T-helper 1 cell treated with Interleukin-12 subunit alpha and Interleukin-12 subunit beta and Interleukin-4 antibody, amounts not matched to agents 30 μg/mL and 1 μg/mL, for 36 hours (primary cell): Measurements from ENCODE around the gene CAMKV.

Experiments
- H3K27ac Mint-ChIP-seq: one replicate; pipeline ENCODE4 v1.8.0; 2021; ENCODE audit warnings: mild to moderate bottlenecking, mixed read lengths
- H3K27me3 Mint-ChIP-seq: one replicate; pipeline ENCODE4 v1.8.0; 2021; ENCODE audit warnings: low read depth, mixed read lengths
- H3K36me3 Mint-ChIP-seq: one replicate; pipeline ENCODE4 v1.8.0; 2021; ENCODE audit warnings: low read depth, mixed read lengths
- H3K4me1 Mint-ChIP-seq: one replicate; pipeline ENCODE4 v1.8.0; 2021; ENCODE audit warnings: low read depth, mixed read lengths
- H3K4me3 Mint-ChIP-seq: one replicate; pipeline ENCODE4 v1.8.0; 2021; ENCODE audit warnings: mild to moderate bottlenecking, moderate library complexity, mixed read lengths
- H3K9me3 Mint-ChIP-seq: one replicate; pipeline ENCODE4 v1.8.0; 2021; ENCODE audit warnings: mixed read lengths

The CAMKV gene

DNA sequence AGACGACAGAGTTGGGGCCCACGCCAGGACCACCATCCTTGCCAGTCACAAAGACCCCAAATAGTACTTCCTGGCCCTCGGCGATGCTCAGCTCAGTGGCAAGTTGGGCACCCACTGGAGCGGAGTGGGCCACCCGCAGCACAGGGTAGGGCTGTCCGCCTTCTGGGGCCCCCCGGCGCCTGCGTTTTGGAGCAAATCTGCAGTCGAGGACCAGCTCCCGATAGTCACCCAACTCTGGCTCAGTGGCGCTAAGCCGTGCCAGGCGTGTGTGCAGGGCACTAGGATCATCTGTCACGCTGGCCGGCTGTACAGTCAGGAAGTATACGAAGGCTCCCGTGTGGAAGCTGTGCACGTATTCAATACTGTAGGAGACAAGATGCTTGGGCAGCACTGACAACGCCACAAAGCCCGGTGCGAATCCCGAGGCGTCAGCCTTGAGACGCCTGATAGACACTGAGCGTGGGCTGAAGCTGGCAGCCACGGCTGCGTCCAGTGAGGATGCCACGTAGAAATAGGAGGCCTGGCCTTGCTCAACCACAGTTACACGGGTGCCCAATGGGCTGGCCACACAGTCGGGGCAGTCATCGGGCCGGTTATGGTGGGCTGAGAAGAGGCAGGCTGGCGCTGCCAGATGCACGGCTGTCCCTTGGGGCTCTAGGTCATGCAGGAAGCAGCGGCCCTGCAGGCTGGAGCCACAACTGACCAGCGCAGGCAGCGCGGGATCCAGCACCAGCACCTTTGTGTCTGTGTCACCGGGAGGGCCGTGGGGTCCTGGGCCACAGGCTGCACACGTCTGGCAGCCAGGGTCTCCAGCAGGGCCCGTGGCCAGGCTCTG is 33.0 kb upstream of the CAMKV start:
- H3K27ac Mint-ChIP-seq = no peak overlapping the region
- H3K4me1 Mint-ChIP-seq = peaks cover 25% of the 10 kb centered on the region
- peaks cover 4% of the 10 kb centered on the region for H3K36me3 Mint-ChIP-seq
- no peaks in the 10 kb centered on the region for H3K27me3 Mint-ChIP-seq
- no peaks in the 10 kb centered on the region for H3K9me3 Mint-ChIP-seq
- no peak overlapping the region for H3K4me3 Mint-ChIP-seq

DNA sequence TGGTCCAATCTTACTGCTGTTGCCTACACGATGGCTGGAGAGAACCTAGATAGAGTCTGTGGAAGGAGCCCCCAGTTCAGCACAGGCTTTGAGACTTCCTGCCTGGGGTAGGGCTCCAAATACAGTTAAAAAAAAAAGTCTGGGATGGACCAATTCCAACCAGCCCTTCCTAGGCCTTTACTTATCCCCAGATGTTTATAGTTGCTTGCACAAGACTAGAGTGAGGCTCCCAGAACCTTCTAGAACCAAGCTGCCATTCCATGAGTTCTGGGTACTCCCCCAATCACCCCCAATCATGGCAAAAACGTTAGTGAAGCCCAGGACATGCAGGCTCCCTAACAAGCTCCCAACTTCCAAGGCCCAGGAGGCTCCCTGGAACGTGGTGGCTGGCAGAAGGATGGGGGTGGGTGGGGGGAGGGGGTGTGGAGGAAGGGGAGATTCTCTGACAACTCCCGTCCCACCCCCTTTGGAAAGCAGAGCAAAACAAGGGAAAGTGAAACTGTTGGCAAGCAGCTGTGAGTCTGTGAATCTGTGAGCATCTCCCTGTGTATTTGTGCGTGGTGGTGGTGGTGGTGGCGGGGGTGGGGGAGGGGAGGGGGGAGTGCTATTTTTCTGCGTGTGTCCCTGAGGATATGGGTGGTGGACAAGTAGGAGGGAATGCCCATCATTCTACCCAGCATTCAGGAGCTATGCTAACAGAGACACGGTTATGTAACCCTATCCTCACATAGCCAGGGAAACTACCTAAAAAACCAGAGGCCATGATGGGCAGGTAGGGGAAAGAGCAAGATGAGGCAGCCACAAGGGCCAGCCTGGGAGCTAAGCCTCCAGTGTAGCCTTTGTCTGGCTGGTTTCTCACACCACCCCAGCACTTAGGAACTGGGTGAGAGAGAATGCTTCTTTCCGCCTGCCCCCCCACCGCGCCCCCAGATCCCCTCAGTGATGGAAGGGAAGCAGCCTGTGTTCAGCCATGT is 31.9 kb upstream of the CAMKV start:
- Mint-ChIP-seq H3K9me3 (no peaks in the 10 kb centered on the region), H3K27ac (no peak overlapping the region), H3K36me3 (peaks cover 4% of the 10 kb centered on the region), H3K27me3 (no peaks in the 10 kb centered on the region), H3K4me1 (peaks cover 21% of the 10 kb centered on the region), H3K4me3 (no peak overlapping the region)

DNA sequence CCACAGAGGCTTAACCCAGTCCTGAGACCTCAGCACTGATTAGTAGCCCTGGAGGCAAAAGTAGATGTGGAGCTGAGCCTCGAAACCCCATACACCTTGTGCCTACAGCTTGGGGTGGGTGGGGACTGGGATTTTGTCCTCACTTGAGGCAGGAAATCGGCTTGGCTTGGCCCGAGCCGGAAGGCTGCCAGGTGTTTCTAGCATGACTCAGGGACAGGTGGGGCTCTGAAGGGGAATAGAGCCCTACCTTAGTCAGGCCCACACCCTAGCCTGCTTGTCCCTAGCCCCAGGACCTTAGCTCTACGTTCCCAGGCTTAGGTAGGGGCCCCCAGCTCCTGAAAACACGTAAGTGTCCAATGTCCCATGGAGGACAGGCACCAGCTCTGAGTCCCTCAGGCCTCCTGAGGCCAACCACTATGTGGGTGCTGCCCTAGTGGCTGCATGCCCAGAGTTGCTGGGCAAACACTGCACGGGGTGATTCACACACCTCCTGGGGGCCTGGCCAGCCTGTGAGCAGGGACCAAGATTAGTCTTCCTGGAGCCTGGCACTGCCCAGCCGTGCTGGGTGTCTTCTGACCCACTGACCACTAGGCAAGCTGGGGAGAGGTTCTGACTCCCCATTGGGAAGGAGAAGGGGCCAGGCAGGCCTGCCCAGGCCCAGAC is 30.9 kb upstream of the CAMKV start:
- H3K9me3 Mint-ChIP-seq = no peaks in the 10 kb centered on the region
- H3K27me3 Mint-ChIP-seq = no peaks in the 10 kb centered on the region
- H3K36me3 Mint-ChIP-seq = peaks cover 2% of the 10 kb centered on the region
- H3K27ac Mint-ChIP-seq = no peak overlapping the region
- peaks cover 11% of the 10 kb centered on the region for H3K4me1 Mint-ChIP-seq
- no peak overlapping the region for H3K4me3 Mint-ChIP-seq

DNA sequence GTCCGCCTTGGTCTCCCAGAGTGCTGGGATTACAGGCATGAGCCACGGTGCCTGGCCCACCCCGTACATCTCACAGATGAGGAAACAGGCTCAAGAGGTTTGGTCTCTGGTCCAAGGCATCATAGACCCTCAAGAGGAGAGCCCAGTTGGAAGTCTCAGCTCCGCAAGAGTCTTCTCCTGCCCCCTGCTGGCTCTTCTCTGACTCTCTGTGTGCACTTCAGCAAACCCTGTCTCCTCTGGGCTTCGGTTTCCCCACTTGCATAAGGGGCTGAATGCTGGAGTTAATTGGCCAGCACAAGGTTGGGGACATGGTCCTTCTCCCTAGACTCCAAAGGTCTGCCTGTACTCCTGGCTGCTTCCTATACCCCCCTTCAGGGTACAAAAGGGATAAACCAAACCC is 30.1 kb upstream of the CAMKV start:
- H3K4me3 Mint-ChIP-seq = no peak overlapping the region
- H3K9me3 Mint-ChIP-seq = no peaks in the 10 kb centered on the region
- no peaks in the 10 kb centered on the region for H3K27me3 Mint-ChIP-seq
- H3K36me3 Mint-ChIP-seq = peaks cover 2% of the 10 kb centered on the region
- H3K27ac Mint-ChIP-seq = no peak overlapping the region
- peaks cover 10% of the 10 kb centered on the region for H3K4me1 Mint-ChIP-seq

DNA sequence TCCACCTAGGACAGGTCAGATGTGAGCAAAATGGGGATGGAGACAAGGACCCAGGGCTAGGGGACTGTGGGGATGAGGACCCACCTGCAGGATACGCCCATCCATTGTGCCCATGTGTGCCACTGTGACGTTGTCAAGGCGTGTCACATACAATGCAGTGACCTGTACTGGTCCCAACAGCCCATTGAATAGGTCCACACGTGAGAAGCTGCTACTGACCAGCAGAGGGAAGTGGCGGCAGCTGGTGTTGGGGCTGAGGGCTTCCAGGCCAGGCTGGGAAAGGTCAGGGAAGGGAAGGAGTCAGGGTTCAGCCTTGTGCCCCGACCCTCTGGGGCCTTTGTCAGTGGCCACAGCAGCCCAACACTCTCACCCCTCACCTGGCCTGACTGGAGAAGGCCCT is 29.3 kb upstream of the CAMKV start:
- Mint-ChIP-seq H3K27me3 (no peaks in the 10 kb centered on the region), H3K27ac (no peak overlapping the region)

DNA sequence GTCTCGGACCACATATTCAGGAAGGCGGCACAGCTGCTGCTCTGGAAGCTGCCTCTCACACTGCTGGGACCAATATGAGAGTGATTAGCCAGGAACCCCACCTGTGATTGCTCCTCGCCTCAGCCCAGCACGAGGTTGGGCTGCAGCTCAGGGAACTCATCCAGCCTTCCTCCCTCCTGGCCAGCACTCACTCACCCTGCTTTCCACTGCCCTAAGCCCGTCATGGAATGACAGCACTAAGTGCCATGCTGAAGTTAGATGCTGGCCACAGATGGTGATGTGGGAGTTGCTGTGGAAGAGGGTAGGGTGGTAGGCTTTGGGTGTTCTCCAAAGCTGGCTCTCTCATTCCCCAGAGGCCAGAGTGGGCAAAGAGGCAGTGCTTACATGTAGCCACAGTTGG is 26.6 kb upstream of the CAMKV start:
- no peak overlapping the region for H3K4me3 Mint-ChIP-seq
- peaks cover 2% of the 10 kb centered on the region for H3K4me1 Mint-ChIP-seq
- H3K27ac Mint-ChIP-seq = no peak overlapping the region
- H3K9me3 Mint-ChIP-seq = no peaks in the 10 kb centered on the region
- no peaks in the 10 kb centered on the region for H3K36me3 Mint-ChIP-seq
- H3K27me3 Mint-ChIP-seq = no peaks in the 10 kb centered on the region

More for the DNA sequence above, 29.3 kb upstream of the CAMKV start:
- no peak overlapping the region for H3K4me3 Mint-ChIP-seq
- H3K9me3 Mint-ChIP-seq = no peaks in the 10 kb centered on the region
- peaks cover 1% of the 10 kb centered on the region for H3K36me3 Mint-ChIP-seq
- H3K4me1 Mint-ChIP-seq = peaks cover 5% of the 10 kb centered on the region

DNA sequence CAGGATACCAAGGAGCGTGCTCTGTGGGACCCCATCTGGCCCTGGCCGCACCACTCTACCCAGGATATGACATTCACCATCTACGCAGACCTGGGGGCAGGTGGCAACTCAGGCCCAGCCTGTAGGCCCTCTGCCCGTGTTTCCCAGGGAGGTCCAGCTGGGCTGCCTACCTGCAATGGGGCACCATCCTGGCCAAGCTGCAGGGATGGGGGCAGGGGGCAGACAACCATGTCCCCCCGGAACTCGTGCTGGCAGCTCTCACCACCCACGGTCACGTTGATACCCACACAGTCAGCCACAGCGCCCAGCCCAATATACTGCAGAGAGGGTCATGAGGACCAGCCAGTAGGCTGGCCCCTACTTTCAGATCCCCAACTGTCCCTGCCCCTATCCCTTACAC is 26.1 kb upstream of the CAMKV start:
- Mint-ChIP-seq H3K27ac (no peak overlapping the region), H3K36me3 (no peaks in the 10 kb centered on the region), H3K4me1 (no peaks in the 10 kb centered on the region), H3K9me3 (no peaks in the 10 kb centered on the region), H3K27me3 (no peaks in the 10 kb centered on the region), H3K4me3 (no peak overlapping the region)

DNA sequence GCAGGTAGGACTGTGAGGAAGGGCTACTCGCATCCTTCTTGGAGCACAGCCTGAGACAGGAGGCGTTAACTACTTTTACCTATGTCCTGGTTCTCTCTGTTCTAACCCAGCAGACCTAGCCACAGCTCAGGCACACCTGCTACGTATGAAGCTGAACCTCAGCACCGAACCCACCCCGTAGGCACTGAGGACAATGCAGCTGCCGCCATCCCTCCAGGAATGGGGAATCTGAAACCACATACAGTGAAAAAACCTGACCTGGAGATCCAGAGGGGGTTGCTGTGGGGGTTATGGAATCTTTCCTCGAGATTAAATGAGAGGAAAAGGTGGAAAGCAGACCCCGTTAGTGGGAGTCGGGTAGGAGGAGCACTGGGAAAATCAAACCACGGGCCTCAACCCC is 19.6 kb upstream of the CAMKV start:
- H3K4me1 Mint-ChIP-seq = no peaks in the 10 kb centered on the region
- H3K4me3 Mint-ChIP-seq = no peak overlapping the region
- H3K36me3 Mint-ChIP-seq = no peaks in the 10 kb centered on the region
- H3K27ac Mint-ChIP-seq = no peak overlapping the region
- no peaks in the 10 kb centered on the region for H3K27me3 Mint-ChIP-seq
- no peaks in the 10 kb centered on the region for H3K9me3 Mint-ChIP-seq

DNA sequence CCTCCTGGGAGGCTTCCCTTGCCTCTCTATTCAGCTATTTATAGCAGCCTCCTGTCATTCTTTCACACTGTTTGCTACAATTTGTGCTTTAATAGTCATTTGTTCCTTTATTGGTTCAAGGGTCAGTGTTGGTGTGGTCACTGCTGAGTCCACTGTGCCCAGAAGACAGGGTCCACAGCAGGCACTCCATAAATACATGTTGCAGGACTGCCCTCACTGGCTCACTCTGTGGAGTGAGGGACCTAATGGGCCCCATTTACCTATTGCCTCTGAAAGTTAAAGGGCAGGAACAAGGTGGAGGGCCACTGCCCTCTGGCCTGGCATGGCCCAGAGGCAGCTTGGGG is 17.2 kb upstream of the CAMKV start:
- H3K27ac Mint-ChIP-seq = no peak overlapping the region
- no peaks in the 10 kb centered on the region for H3K36me3 Mint-ChIP-seq
- no peaks in the 10 kb centered on the region for H3K27me3 Mint-ChIP-seq
- no peak overlapping the region for H3K4me3 Mint-ChIP-seq
- H3K9me3 Mint-ChIP-seq = no peaks in the 10 kb centered on the region
- H3K4me1 Mint-ChIP-seq = no peaks in the 10 kb centered on the region

DNA sequence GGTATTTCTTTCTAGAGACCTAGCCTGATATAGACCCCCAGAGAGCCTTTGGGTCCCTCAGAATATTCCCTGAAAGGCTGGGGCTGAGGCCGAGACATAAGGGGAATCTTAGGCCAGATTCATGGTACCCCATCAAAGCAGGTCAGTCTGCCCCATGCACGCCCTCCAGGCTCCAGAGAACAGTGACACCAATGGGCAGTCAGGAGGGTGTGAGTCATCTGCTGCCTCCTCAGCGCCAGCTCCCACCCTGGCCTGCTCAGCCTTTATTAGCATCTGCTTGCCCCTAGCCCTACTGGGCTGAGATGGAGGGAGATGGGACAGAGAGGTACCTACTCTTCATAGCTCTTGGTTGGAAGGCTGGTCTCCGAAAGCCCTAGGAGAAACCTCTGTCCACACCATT is 14.3 kb upstream of the CAMKV start:
- no peak overlapping the region for H3K4me3 Mint-ChIP-seq
- no peak overlapping the region for H3K27ac Mint-ChIP-seq
- no peaks in the 10 kb centered on the region for H3K4me1 Mint-ChIP-seq
- H3K9me3 Mint-ChIP-seq = no peaks in the 10 kb centered on the region
- no peaks in the 10 kb centered on the region for H3K36me3 Mint-ChIP-seq
- H3K27me3 Mint-ChIP-seq = no peaks in the 10 kb centered on the region

DNA sequence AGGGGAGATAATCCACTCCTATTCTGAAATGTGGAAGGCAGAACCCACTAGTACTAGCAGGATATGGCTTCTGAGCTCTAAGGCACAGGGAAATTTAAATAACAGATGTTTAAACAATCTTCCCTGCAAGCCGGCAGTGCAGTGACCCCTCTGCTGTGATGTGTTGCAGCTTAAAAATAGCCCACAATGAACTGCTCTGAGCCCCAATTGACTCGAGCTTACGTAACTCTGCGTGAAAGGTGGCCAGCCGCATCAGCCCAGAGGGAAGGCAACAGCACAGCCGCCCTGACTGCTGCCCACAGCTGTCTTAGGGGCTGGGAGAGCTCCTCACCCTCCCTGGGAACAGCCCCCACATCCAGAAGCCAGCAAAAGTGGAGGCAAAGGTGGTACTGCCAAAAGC is 12.5 kb upstream of the CAMKV start:
- H3K27me3 Mint-ChIP-seq = no peaks in the 10 kb centered on the region
- no peaks in the 10 kb centered on the region for H3K9me3 Mint-ChIP-seq
- no peaks in the 10 kb centered on the region for H3K4me1 Mint-ChIP-seq
- H3K36me3 Mint-ChIP-seq = no peaks in the 10 kb centered on the region
- H3K27ac Mint-ChIP-seq = no peak overlapping the region
- no peak overlapping the region for H3K4me3 Mint-ChIP-seq

DNA sequence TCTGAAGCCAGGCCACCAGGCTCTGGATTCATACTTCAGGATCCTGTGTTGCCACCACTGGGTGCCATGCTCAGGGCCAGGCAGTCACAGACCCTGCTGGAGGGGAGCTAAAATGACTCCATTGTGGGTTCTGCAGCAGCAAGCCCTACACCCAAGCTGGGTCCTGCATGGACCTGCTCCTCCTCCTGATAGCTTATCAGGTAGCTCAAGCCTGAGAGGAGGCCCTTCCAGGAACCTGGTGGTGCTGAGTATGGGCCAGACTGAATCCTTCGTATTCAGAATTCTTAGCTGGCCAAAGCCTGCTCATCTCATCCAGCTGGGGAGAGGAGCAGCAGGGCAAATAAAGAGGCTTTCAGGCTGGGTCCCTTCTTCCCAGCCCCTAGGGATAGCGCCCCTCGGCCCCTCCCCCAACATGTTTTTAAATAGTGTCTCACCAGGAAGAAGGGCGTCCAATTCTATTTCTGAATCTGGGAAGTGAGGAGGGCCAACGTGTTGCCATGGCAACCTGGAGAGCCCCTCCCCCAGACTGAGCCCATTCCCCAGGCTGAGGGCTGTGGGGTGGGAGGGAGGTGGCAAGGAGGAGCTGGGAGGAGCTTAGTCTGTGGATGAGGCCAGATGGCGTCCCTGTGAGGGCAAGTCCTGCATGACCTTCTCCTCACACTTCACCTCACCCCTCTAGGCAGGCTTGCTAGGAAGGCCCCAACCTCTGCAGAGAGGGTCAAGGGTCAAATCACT is 11.0 kb upstream of the CAMKV start:
- H3K4me1 Mint-ChIP-seq = no peaks in the 10 kb centered on the region
- H3K36me3 Mint-ChIP-seq = no peaks in the 10 kb centered on the region
- H3K4me3 Mint-ChIP-seq = no peak overlapping the region
- H3K9me3 Mint-ChIP-seq = no peaks in the 10 kb centered on the region
- H3K27ac Mint-ChIP-seq = no peak overlapping the region
- H3K27me3 Mint-ChIP-seq = no peaks in the 10 kb centered on the region

DNA sequence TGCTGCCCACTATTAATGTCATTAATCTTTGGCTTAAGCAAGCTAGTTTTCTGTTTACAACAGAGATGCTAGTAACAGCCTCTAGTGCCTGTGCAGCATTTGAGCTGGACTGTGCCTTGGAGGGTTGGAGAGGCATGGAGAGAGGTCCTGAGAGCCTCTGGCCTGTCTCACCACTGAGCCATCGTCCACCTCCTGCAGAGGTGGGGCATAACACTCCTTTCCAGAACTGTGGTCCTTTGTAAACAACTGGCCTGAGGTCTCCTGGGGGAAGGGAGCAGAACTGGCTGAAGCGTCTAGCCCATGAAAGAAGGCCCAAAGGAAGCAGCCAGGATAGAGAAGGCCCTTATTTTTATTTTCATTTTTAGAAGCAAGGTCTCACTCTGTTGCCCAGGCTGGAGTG is 10.0 kb upstream of the CAMKV start:
- H3K27ac Mint-ChIP-seq = no peak overlapping the region
- H3K4me1 Mint-ChIP-seq = no peaks in the 10 kb centered on the region
- no peak overlapping the region for H3K4me3 Mint-ChIP-seq
- H3K9me3 Mint-ChIP-seq = no peaks in the 10 kb centered on the region
- H3K27me3 Mint-ChIP-seq = no peaks in the 10 kb centered on the region
- H3K36me3 Mint-ChIP-seq = no peaks in the 10 kb centered on the region

DNA sequence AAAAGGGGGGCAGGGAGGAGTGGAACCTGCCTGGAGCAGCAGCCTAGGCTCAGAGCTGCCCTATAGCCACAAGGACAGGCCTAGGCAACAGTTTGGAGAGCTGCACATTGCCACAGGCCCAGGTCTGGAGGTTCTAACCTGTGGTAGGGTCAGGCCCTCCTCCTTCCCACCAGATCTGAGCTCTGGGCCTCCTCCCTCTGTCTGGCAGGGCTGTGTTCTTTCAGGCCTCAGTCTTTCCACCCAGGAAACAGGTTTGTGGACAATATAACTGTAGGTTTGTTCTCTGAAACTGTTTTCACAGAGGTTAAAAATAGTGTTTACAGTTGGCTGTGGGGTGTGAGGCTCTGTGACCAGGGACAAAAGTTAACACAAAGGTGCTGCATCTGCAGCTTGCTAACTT is 9.0 kb upstream of the CAMKV start:
- H3K9me3 Mint-ChIP-seq = no peaks in the 10 kb centered on the region
- no peaks in the 10 kb centered on the region for H3K4me1 Mint-ChIP-seq
- H3K27me3 Mint-ChIP-seq = no peaks in the 10 kb centered on the region
- H3K36me3 Mint-ChIP-seq = no peaks in the 10 kb centered on the region
- no peak overlapping the region for H3K4me3 Mint-ChIP-seq
- no peak overlapping the region for H3K27ac Mint-ChIP-seq
